GM19351 (cell line): Measurements from ENCODE around the gene RBMS3.

Experiments used
- ATAC-seq: cut with Tn5 transposase; IDR thresholded peaks from one replicate; pipeline ENCODE4 v1.9.1; 2021; ENCODE audit warnings: mild to moderate bottlenecking, moderate library complexity; ENCODE audit not compliant: unreplicated experiment

Gene RBMS3

GRCh38 chr3:29606416-29606815, 325.5 kb downstream of the RBMS3 start:
- ATAC-seq = no peak

DNA sequence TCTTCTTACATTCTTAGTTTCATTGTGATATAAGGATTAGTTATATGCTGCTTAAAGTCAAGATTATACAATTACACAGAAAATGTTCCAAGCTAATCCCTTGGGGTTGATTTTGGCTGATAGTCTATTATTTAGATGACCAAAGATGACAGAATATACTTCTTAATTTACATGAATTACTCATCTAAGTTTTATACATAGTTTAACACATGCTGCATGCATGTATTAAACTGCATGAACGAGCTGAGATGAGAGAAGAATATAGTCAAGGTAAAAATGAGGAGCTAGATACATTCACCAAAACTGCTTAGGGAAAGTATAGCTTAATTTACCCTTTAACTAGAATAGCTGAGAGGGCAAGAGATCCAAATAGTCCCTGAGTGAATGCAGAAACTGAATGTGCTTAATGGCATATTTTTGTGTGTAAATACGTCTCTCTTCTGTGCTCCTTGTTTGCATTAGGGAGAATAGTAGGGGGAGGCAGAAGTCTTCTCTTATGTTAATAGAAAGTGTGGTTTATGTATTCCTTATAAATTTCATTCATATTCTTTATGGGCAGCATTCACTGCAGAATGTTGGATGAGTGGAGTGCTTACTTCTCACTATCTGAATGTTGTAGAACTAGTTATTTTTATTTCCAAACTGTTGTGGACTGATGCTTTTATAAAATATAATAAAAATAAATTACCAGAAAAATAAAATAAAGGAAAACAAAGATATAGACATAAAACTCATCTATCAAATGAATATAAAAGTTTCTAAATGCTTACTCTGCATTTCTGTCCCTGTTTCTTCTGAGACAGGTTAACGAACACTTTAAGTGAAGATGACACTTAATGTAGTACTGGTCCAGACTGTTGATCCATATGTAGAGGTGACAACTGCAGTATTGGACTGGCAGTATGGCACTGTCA, 327.8 kb downstream of the RBMS3 start:
- no peak for ATAC-seq

DNA sequence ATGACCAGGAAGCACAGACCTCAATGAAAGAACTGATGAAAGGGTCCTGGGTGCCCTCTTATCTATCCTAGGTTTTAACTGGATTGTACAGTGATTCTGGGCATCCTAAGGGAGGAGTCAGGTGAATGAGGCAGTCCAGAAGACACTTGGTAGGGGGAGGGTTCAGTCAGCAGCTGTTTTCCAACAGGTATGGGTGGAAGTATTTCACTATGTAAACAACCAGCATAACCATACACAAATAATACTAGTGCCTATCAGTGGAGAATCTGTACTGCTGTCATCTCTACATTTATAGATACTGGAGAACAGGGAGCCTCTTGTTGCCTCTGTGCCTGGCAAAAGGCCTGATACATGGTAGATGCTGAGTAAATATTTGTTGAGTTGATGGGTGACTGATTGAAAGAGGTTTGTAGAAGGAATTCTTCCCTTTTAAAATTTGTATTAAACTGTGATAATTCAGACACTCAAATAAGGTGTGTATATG, 328.5 kb downstream of the RBMS3 start:
- no peak for ATAC-seq

DNA sequence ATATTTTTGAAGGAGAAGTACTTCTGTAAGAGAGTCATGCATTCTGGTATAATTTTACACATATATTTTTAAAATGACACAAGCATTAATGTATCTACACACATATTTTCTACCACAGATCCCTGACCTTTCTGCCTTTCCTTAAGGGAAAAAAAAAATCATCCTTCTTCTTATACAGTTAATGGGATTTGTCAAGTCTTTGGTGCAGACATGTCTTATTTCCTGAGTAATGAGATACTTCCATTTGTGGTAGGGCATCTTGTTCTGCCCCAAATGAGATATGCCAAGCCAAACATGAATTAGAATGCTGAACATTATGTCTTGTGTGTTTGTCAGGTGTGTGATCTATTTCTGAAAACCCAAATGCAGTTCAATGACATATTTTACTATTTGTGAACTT, 329.9 kb downstream of the RBMS3 start:
- no peak for ATAC-seq

DNA sequence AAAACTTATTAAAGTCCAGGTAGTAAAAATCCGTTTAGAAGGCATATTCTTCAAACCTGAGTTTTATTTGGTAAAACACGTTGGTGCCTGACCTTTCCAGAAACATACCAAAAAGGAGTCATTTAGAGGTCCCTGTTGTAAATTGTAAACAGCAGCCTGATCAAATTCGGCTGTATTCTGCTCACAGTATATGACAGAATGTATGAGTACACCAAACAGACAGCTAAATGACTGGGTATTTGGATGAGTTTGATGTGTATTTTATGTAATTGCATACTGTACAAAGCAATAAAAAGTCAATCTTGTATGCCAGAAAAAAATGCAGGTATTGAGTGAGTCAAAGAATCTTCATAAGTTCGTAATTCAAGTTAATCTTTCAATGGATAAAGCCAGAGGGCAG, 330.4 kb downstream of the RBMS3 start:
- no peak for ATAC-seq

DNA sequence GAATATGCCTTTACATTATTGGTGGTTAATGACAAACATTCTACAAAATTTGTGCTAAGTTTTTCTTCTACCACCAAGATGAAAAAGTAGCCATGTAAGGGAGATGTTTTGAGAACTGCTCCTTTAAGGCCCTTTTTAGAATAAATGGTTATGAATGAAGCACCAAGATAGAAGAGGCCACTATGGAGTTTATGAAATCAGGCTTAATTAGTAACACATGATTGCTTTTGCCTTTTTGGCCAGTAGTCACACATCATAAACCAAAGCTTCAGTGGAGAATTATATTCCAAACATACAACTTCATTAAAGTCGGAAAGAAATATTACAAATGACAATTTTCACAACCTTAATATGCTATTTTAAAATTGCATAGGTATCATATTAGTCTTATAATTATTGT, 331.7 kb downstream of the RBMS3 start:
- ATAC-seq = no peak

- no peak for ATAC-seq
These were observed 334.1 kb downstream of the RBMS3 start for GRCh38 chr3:29614954-29615353.

GRCh38 chr3:29618395-29619282, 337.8 kb downstream of the RBMS3 start:
- ATAC-seq = no peak

- ATAC-seq = no peak
These were observed 338.8 kb downstream of the RBMS3 start for GRCh38 chr3:29619676-29620075.

DNA sequence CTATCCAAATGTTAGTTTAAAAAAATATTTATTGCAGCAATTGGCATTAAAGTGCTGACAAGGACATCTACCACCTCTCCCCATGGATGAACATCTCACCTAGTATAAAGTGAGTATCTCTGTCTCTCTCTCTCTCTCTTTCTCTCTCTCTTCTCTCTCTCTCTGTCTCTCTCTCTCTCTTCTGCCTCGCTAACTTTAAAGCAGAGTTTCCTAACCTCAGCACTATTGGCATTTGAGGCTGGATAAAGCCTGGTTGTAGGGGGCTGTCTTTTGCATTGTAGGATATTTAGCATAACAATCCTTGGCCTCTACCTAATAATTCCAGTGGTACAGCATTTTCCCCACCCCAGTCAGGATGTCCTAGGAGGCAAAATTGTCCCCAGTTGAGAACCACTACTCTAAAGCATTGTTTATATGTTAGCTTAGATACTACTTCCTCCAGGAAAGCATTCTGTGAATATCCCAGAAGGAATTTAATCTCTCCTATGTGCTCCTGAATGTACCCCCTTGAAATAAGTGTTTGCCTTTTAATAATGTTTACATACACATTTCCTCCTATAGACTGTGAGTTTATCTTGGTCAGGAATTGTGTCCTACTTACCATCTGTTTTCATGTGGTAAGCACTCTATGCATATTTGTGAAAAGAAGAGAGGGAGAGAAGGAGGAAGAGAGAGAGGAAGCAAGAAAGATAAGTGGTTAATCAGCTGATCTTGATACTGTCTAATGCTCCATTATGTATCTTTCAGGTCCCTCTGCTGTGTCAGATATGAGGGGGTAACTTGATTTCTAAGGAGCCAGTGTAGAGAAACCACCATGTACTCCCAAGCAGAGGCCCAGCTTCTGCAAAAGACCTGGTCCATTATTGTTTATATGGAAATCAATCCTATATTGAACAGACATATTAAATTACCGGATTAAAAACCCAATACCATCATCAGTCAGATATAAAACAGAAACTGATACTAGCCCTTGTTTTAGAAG, 346.6 kb downstream of the RBMS3 start:
- no peak for ATAC-seq

- no peak for ATAC-seq
These were observed 347.9 kb downstream of the RBMS3 start for GRCh38 chr3:29628795-29629194.

- ATAC-seq = no peak
These were observed 355.0 kb downstream of the RBMS3 start for GRCh38 chr3:29635888-29636287.

- no peak for ATAC-seq
These were observed 356.2 kb downstream of the RBMS3 start for GRCh38 chr3:29637068-29637467.

- no peak for ATAC-seq
These were observed 358.9 kb downstream of the RBMS3 start for GRCh38 chr3:29639578-29640290.

GRCh38 chr3:29642393-29643033, 361.6 kb downstream of the RBMS3 start:
- ATAC-seq = no peak

DNA sequence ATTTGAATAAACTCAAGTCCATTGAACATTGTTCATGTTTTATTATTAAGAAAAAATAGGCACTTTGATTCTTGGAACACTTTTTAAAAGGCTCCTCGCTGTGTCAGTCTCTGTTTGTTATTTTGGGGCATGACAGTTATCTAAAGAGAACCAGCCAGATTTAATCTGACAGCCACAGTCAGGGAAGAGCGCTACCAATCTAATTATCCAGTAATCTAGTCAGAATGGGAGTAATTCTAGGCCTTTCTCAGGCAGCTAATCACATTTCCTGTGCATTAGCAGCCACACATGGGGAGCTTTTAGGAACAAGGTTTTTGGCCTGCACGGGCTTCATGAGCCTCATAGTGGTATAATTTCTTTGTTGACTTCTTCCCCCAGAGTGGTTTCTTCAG, 362.2 kb downstream of the RBMS3 start:
- ATAC-seq = no peak

- ATAC-seq = no peak
These were observed 363.4 kb downstream of the RBMS3 start for GRCh38 chr3:29644261-29644660.

GRCh38 chr3:29644956-29645636, 364.2 kb downstream of the RBMS3 start:
- ATAC-seq = no peak

- no peak for ATAC-seq
These were observed 365.2 kb downstream of the RBMS3 start for GRCh38 chr3:29646043-29646442.
